Measurements from ENCODE around the gene GAREM2. TPM values are rescaled to one million over a fixed set of nuclear protein-coding genes. Genes with fewer than 3 reads are reported as not detected.

GAREM2 gene
- total RNA-seq, 2 experiments from 2014 or later: 2.2 to 2.7 TPM

GRCh38 chr2:26176279-26176615 lies 3.4 kb downstream of the GAREM2 start:
- intact Hi-C loops (cut with micrococcal nuclease): loop anchor here (10.0 kb wide), 1 partner anchor 289 kb away; no protein-coding TSS in a partner anchor
- Mint-ChIP-seq H3K27ac (no peak overlapping the region), H3K27me3 (peaks cover 37% of the 10 kb centered on the region), H3K9me3 (no peaks in the 10 kb centered on the region), H3K36me3 (ENCODE audit: low read depth) (peaks cover 4% of the 10 kb centered on the region), H3K4me3 (no peak overlapping the region), H3K4me1 (ENCODE audit: low read depth) (peaks cover 17% of the 10 kb centered on the region)
- no peak for TF ChIP-seq CTCF (IDR thresholded peaks at IDR 0.05)
- ChIA-PET CTCF (interaction anchor here (0.9 to 2.1 kb wide), 3 partner anchors 8 to 155 kb away, joined by 3 to 12 read pairs (median 4); no protein-coding TSS in a partner anchor), POLR2A (interaction anchor here (2.1 kb wide), 1 partner anchor 8 kb away, joined by 5 read pairs; no protein-coding TSS in a partner anchor)
- no peak for ATAC-seq
- DNase-seq: no peak

GRCh38 chr2:26177122-26177521 lies 4.2 kb downstream of the GAREM2 start:
- CTCF ChIA-PET: no interaction called here
- DNase-seq (no peak), ATAC-seq (no peak)
- H3K4me1 Mint-ChIP-seq (ENCODE audit: low read depth): peaks cover 13% of the 10 kb centered on the region
- peaks cover 29% of the 10 kb centered on the region for H3K27me3 Mint-ChIP-seq
- H3K36me3 Mint-ChIP-seq (ENCODE audit: low read depth): peaks cover 2% of the 10 kb centered on the region
- H3K4me3 Mint-ChIP-seq: no peak overlapping the region
- H3K27ac Mint-ChIP-seq: no peak overlapping the region
- TF ChIP-seq CTCF (IDR thresholded peaks at IDR 0.05): no peak
- no peaks in the 10 kb centered on the region for H3K9me3 Mint-ChIP-seq
- intact Hi-C loops (cut with micrococcal nuclease): loop anchor here (10.0 kb wide), 1 partner anchor 288 kb away; no protein-coding TSS in a partner anchor
- POLR2A ChIA-PET: interaction anchor here (2.1 kb wide), 1 partner anchor 8 kb away, joined by 5 read pairs; no protein-coding TSS in a partner anchor

- POLR2A ChIA-PET: interaction anchor here (0.6 kb wide), 2 partner anchors 299 to 327 kb away, joined by 3 to 4 read pairs; no protein-coding TSS in a partner anchor
- TF ChIP-seq CTCF (IDR thresholded peaks at IDR 0.05): no peak
- CTCF ChIA-PET: no interaction called here
- Mint-ChIP-seq H3K4me3 (peak overlapping the region; percentile 26), H3K36me3 (ENCODE audit: low read depth) (peaks cover 2% of the 10 kb centered on the region), H3K9me3 (no peaks in the 10 kb centered on the region), H3K27ac (no peak overlapping the region), H3K27me3 (peaks cover 26% of the 10 kb centered on the region), H3K4me1 (ENCODE audit: low read depth) (peaks cover 13% of the 10 kb centered on the region)
- DNase-seq (no peak), ATAC-seq (no peak)
- intact Hi-C loops (cut with micrococcal nuclease): loop anchor here (10.0 kb wide), 1 partner anchor 287 kb away; no protein-coding TSS in a partner anchor
These were observed 5.4 kb downstream of the GAREM2 start for GRCh38 chr2:26178246-26178645.

- ATAC-seq (peak; percentile 23), DNase-seq (no peak)
- intact Hi-C loops (cut with micrococcal nuclease): loop anchor here (10.0 kb wide), 1 partner anchor 286 kb away; no protein-coding TSS in a partner anchor
- CTCF ChIA-PET: interaction anchor here (1.0 kb wide), 1 partner anchor 91 kb away, joined by 3 read pairs; no protein-coding TSS in a partner anchor
- peaks cover 13% of the 10 kb centered on the region for H3K4me1 Mint-ChIP-seq (ENCODE audit: low read depth)
- H3K27me3 Mint-ChIP-seq: peaks cover 25% of the 10 kb centered on the region
- peaks cover 2% of the 10 kb centered on the region for H3K36me3 Mint-ChIP-seq (ENCODE audit: low read depth)
- H3K27ac Mint-ChIP-seq: no peak overlapping the region
- TF ChIP-seq CTCF (IDR thresholded peaks at IDR 0.05): no peak
- POLR2A ChIA-PET: interaction anchor here (0.6 kb wide), 2 partner anchors 300 to 328 kb away, joined by 3 to 4 read pairs; no protein-coding TSS in a partner anchor
- H3K9me3 Mint-ChIP-seq: no peaks in the 10 kb centered on the region
- peak overlapping the region; percentile 46 for H3K4me3 Mint-ChIP-seq
These were observed 6.0 kb downstream of the GAREM2 start for GRCh38 chr2:26178746-26179436.

GRCh38 chr2:26179446-26179913 lies 6.6 kb downstream of the GAREM2 start:
- ATAC-seq (peak; percentile 29), DNase-seq (no peak)
- TF ChIP-seq CTCF (IDR thresholded peaks at IDR 0.05): no peak
- H3K27me3 Mint-ChIP-seq: peaks cover 21% of the 10 kb centered on the region
- peak overlapping the region; percentile 46 for H3K4me3 Mint-ChIP-seq
- POLR2A ChIA-PET: no interaction called here
- H3K36me3 Mint-ChIP-seq (ENCODE audit: low read depth): peaks cover 2% of the 10 kb centered on the region
- no peak overlapping the region for H3K27ac Mint-ChIP-seq
- no peaks in the 10 kb centered on the region for H3K9me3 Mint-ChIP-seq
- CTCF ChIA-PET: interaction anchor here (1.0 kb wide), 1 partner anchor 92 kb away, joined by 3 read pairs; no protein-coding TSS in a partner anchor
- intact Hi-C loops (cut with micrococcal nuclease): loop anchor here (10.0 kb wide), 1 partner anchor 285 kb away; no protein-coding TSS in a partner anchor
- H3K4me1 Mint-ChIP-seq (ENCODE audit: low read depth): peaks cover 10% of the 10 kb centered on the region
